Measurements from ENCODE around the gene NEK11.
A peak's percentile ranks its signal among the peaks of the same experiment; 100 is the strongest.

NEK11 gene, protein sequence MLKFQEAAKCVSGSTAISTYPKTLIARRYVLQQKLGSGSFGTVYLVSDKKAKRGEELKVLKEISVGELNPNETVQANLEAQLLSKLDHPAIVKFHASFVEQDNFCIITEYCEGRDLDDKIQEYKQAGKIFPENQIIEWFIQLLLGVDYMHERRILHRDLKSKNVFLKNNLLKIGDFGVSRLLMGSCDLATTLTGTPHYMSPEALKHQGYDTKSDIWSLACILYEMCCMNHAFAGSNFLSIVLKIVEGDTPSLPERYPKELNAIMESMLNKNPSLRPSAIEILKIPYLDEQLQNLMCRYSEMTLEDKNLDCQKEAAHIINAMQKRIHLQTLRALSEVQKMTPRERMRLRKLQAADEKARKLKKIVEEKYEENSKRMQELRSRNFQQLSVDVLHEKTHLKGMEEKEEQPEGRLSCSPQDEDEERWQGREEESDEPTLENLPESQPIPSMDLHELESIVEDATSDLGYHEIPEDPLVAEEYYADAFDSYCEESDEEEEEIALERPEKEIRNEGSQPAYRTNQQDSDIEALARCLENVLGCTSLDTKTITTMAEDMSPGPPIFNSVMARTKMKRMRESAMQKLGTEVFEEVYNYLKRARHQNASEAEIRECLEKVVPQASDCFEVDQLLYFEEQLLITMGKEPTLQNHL

DNA sequence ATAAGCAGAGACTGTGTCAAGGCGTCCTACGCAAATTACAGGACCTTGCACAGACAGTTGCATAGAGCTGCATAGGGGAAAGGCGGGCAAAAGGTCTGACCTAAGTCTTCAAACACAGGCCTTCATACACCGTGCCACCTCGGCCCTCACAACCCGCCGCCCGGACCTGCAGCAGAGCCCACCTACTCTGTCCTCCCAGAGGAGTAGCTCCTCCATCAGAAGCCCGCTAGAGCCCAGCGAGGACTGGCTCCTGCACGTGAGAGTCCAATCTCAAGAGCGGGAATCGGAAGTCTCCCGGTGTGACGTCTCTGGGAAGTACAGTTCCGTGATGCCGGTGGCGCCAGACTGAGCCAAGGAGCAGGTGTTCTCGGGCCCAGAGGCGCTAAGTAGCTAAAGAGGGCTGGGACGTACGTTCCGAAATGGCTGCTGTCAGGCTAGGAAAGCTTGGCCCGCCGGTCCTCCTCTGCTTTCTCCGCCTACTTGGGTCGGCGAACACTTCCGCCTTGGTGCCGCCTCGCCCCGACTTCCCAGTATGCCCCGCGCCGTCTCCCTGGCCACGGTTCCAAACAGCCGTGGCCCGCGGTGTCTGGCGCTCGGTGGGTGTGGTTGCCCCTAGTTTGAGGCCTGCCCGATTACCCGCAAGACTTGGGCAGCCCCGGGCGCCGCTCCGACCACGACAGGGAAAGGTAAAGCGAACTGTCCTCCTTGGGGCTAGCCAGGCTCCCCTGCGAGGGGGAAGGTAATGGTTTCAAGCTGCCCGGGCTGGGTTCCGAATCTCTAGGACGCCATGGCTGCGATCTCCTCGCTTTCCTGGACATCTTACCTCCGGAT, at the start of gene NEK11, which contains the start of gene ASTE1:
TSS of gene NEK11 (plus strand) at position 557 of the 831 bp plus-strand sequence. CDS start 2,832 bp downstream, outside the sequence.
TSS of gene ASTE1 (minus strand) at position 505 of the 831 bp plus-strand sequence. CDS start 1,519 bp downstream, outside the sequence.
- Histone ChIP-seq H3K4me1 (ENCODE audit: control insufficient read depth, insufficient read depth, low read length, unreplicated experiment) (peaks cover 10% of the 10 kb centered on the region), H3K27ac (ENCODE audit: low read depth, low read length) (peak within 1 kb of the TSS; percentile 62), H3K27me3 (ENCODE audit: insufficient read depth, low read length) (no peaks in the 10 kb centered on the region), H3K4me3 (ENCODE audit: low read depth, low read length) (peak within 1 kb of the TSS; percentile 84), H3K79me2 (ENCODE audit: control insufficient read depth, insufficient read depth, low read length, unreplicated experiment) (no peaks in the 10 kb centered on the region), H2AFZ (ENCODE audit: low read length, unreplicated experiment) (peak within 1 kb of the TSS; percentile 88), H3K36me3 (ENCODE audit: insufficient read depth, low read length) (peaks cover 12% of the 10 kb centered on the region; the same call in 1 of the 2 replicates)

DNA sequence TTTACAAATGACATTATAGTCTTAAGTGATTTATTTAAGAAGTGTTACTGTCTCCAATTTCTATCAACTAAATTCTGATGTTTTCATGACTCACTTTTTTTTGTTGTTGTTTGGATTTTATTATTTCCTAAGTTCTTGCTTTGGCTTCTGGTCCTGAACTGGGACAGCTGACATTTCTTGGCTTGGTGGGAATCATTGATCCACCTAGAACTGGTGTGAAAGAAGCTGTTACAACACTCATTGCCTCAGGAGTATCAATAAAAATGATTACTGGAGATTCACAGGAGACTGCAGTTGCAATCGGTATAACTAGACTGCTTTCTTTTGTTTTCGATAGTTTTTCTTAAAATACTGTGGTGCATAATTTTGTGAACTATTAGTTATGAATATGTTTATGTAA, 47.6 kb upstream of the NEK11 start:
- Histone ChIP-seq H3K27me3 (ENCODE audit: insufficient read depth, low read length) (no peaks in the 10 kb centered on the region), H3K27ac (ENCODE audit: low read depth, low read length) (no peak overlapping the region), H3K4me3 (ENCODE audit: low read depth, low read length) (no peak overlapping the region)

DNA sequence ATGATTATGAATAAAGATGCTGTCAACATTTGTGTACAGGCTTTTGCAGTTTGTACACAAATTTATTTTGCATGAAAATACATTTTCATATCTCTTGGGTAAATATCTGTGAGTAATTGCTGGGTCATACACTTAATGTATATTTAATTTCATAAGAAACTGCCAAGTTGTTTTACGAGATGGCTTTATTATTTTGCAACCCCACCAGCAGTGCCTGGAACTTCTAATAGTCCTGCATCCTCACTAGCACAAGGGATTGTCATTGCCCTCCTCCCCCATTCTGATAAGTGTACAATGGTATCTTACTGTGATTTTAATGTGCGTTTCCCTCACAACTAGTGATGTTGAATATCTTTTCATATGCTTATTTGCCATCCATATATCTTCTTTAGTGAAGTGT, 45.2 kb upstream of the NEK11 start:
- Histone ChIP-seq H3K27ac (ENCODE audit: low read depth, low read length) (no peak overlapping the region), H3K79me2 (ENCODE audit: control insufficient read depth, insufficient read depth, low read length, unreplicated experiment) (no peaks in the 10 kb centered on the region), H3K4me3 (ENCODE audit: low read depth, low read length) (no peak overlapping the region), H2AFZ (ENCODE audit: low read length, unreplicated experiment) (no peak overlapping the region), H3K4me1 (ENCODE audit: control insufficient read depth, insufficient read depth, low read length, unreplicated experiment) (peaks cover 13% of the 10 kb centered on the region), H3K36me3 (ENCODE audit: insufficient read depth, low read length) (peaks cover 18% of the 10 kb centered on the region), H3K27me3 (ENCODE audit: insufficient read depth, low read length) (no peaks in the 10 kb centered on the region)

More for the DNA sequence above, 47.6 kb upstream of the NEK11 start:
- Histone ChIP-seq H3K4me1 (ENCODE audit: control insufficient read depth, insufficient read depth, low read length, unreplicated experiment) (peaks cover 13% of the 10 kb centered on the region), H3K79me2 (ENCODE audit: control insufficient read depth, insufficient read depth, low read length, unreplicated experiment) (no peaks in the 10 kb centered on the region), H2AFZ (ENCODE audit: low read length, unreplicated experiment) (no peak overlapping the region), H3K36me3 (ENCODE audit: insufficient read depth, low read length) (peaks cover 14% of the 10 kb centered on the region; the same call in 1 of the 2 replicates)

DNA sequence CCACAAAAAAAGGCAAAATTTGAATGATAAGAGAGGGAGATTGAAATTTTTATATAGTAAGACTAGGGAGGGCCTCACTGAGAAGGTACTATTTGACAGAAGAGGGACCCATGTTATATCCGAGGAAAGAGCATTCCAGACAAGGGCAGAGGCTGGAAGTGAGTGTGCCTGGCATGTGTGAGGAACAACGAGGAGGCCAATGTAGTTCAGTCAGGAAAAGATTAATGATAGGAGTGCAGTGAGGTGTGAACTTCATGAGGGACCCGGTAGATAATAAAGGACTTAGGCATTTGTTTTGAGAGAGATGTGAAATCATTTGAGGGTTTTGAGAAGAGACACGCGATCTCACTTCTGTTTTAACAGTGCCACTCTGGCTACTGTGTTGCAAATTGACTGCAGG, 36.4 kb upstream of the NEK11 start:
- no peak overlapping the region for H2AFZ ChIP-seq (ENCODE audit: low read length, unreplicated experiment)
- peaks cover 9% of the 10 kb centered on the region for H3K36me3 ChIP-seq (ENCODE audit: insufficient read depth, low read length)
- no peaks in the 10 kb centered on the region for H3K79me2 ChIP-seq (ENCODE audit: control insufficient read depth, insufficient read depth, low read length, unreplicated experiment)
- no peaks in the 10 kb centered on the region for H3K4me1 ChIP-seq (ENCODE audit: control insufficient read depth, insufficient read depth, low read length, unreplicated experiment)
- no peaks in the 10 kb centered on the region for H3K27me3 ChIP-seq (ENCODE audit: insufficient read depth, low read length)
- H3K4me3 ChIP-seq (ENCODE audit: low read depth, low read length), result no peak overlapping the region
- no peak overlapping the region for H3K27ac ChIP-seq (ENCODE audit: low read depth, low read length)

DNA sequence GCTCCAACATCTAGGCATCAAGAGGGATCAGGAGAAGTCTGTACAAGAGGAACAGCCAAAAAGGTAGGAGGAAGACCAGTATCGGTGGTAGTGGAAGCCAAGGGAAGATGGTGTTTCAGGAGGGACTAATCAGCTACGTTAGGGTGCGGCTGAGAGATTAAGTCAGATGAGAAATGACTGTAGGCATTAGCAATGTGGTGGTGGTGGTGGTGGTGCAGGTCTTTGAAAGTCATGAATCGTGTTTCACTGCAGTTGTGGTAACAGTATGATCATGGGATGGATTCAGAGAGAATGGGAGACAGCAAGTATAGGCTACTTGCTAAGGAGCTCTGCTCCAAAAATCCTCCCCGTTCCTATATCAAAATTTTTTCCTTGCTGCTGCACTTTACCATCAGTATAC, 35.6 kb upstream of the NEK11 start:
- H3K27ac ChIP-seq (ENCODE audit: low read depth, low read length), result no peak overlapping the region
- H3K79me2 ChIP-seq (ENCODE audit: control insufficient read depth, insufficient read depth, low read length, unreplicated experiment), result no peaks in the 10 kb centered on the region
- H3K4me3 ChIP-seq (ENCODE audit: low read depth, low read length), result no peak overlapping the region
- H3K27me3 ChIP-seq (ENCODE audit: insufficient read depth, low read length), result no peaks in the 10 kb centered on the region
- peaks cover 9% of the 10 kb centered on the region for H3K36me3 ChIP-seq (ENCODE audit: insufficient read depth, low read length)
- H3K4me1 ChIP-seq (ENCODE audit: control insufficient read depth, insufficient read depth, low read length, unreplicated experiment), result no peaks in the 10 kb centered on the region
- no peak overlapping the region for H2AFZ ChIP-seq (ENCODE audit: low read length, unreplicated experiment)

DNA sequence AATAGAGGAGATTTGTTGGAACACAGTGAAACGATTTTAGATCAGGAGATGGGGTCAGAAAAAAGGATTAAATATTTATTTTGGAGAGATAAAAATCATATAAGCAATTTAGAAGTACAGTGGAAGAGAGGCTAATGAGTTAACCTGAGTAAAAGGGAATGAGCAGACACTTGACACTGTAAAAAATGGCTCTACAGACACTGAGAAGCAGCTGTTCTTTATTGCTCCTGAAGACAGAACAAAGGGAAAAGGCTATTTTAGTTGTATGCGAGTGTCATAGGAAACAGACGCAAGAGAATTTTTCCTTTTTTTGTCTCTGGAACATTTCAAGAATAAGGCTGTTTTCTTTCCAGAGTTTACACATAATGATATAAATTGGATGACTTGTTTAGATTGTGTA, 34.3 kb upstream of the NEK11 start:
- Histone ChIP-seq H3K4me3 (ENCODE audit: low read depth, low read length) (no peak overlapping the region), H3K36me3 (ENCODE audit: insufficient read depth, low read length) (peaks cover 16% of the 10 kb centered on the region)

GRCh38 chr3:130997289-130997688, 29.4 kb upstream of the NEK11 start:
- Histone ChIP-seq H3K4me1 (ENCODE audit: control insufficient read depth, insufficient read depth, low read length, unreplicated experiment) (peaks cover 18% of the 10 kb centered on the region), H3K27ac (ENCODE audit: low read depth, low read length) (no peak overlapping the region), H2AFZ (ENCODE audit: low read length, unreplicated experiment) (no peak overlapping the region), H3K4me3 (ENCODE audit: low read depth, low read length) (no peak overlapping the region), H3K27me3 (ENCODE audit: insufficient read depth, low read length) (no peaks in the 10 kb centered on the region), H3K36me3 (ENCODE audit: insufficient read depth, low read length) (peaks cover 19% of the 10 kb centered on the region), H3K79me2 (ENCODE audit: control insufficient read depth, insufficient read depth, low read length, unreplicated experiment) (no peaks in the 10 kb centered on the region)

More for the DNA sequence above, 34.3 kb upstream of the NEK11 start:
- no peaks in the 10 kb centered on the region for H3K79me2 ChIP-seq (ENCODE audit: control insufficient read depth, insufficient read depth, low read length, unreplicated experiment)
- no peak overlapping the region for H3K27ac ChIP-seq (ENCODE audit: low read depth, low read length)
- H2AFZ ChIP-seq (ENCODE audit: low read length, unreplicated experiment), result no peak overlapping the region
- H3K4me1 ChIP-seq (ENCODE audit: control insufficient read depth, insufficient read depth, low read length, unreplicated experiment), result no peaks in the 10 kb centered on the region
- no peaks in the 10 kb centered on the region for H3K27me3 ChIP-seq (ENCODE audit: insufficient read depth, low read length)

- Histone ChIP-seq H3K27ac (ENCODE audit: low read depth, low read length) (no peak overlapping the region), H2AFZ (ENCODE audit: low read length, unreplicated experiment) (no peak overlapping the region), H3K4me1 (ENCODE audit: control insufficient read depth, insufficient read depth, low read length, unreplicated experiment) (peaks cover 33% of the 10 kb centered on the region), H3K79me2 (ENCODE audit: control insufficient read depth, insufficient read depth, low read length, unreplicated experiment) (no peaks in the 10 kb centered on the region), H3K4me3 (ENCODE audit: low read depth, low read length) (no peak overlapping the region), H3K27me3 (ENCODE audit: insufficient read depth, low read length) (no peaks in the 10 kb centered on the region), H3K36me3 (ENCODE audit: insufficient read depth, low read length) (peaks cover 27% of the 10 kb centered on the region)
These were observed 25.6 kb upstream of the NEK11 start for GRCh38 chr3:131001071-131001470.

GRCh38 chr3:131004603-131005002, 22.1 kb upstream of the NEK11 start:
- H2AFZ ChIP-seq (ENCODE audit: low read length, unreplicated experiment), result no peak overlapping the region
- H3K36me3 ChIP-seq (ENCODE audit: insufficient read depth, low read length), result peaks cover 22% of the 10 kb centered on the region
- no peak overlapping the region for H3K4me3 ChIP-seq (ENCODE audit: low read depth, low read length)
- no peaks in the 10 kb centered on the region for H3K79me2 ChIP-seq (ENCODE audit: control insufficient read depth, insufficient read depth, low read length, unreplicated experiment)
- no peak overlapping the region for H3K27ac ChIP-seq (ENCODE audit: low read depth, low read length)
- H3K4me1 ChIP-seq (ENCODE audit: control insufficient read depth, insufficient read depth, low read length, unreplicated experiment), result peaks cover 33% of the 10 kb centered on the region
- no peaks in the 10 kb centered on the region for H3K27me3 ChIP-seq (ENCODE audit: insufficient read depth, low read length)

DNA sequence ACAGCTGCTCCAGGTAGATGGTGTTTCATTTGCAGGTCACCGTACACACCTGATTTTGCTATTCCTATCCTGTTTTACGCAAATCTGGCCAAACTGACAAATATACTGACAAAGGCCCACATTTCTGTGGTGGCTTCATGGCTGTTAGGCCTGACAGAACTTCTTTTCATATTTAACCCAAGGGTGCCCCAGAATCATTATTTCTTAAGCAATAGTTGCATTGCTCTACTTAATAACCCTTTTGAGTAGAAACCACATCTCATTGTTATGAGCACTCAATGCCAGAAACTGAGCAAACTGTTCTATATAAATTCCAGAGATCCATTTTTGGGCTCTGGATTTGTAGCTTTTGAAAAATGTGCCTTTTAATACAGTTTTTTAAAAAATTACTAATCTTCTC, 19.4 kb upstream of the NEK11 start:
- H2AFZ ChIP-seq (ENCODE audit: low read length, unreplicated experiment), result no peak overlapping the region
- H3K79me2 ChIP-seq (ENCODE audit: control insufficient read depth, insufficient read depth, low read length, unreplicated experiment), result no peaks in the 10 kb centered on the region
- no peak overlapping the region for H3K4me3 ChIP-seq (ENCODE audit: low read depth, low read length)
- H3K27ac ChIP-seq (ENCODE audit: low read depth, low read length), result no peak overlapping the region
- H3K27me3 ChIP-seq (ENCODE audit: insufficient read depth, low read length), result no peaks in the 10 kb centered on the region
- H3K4me1 ChIP-seq (ENCODE audit: control insufficient read depth, insufficient read depth, low read length, unreplicated experiment), result peaks cover 16% of the 10 kb centered on the region
- peaks cover 19% of the 10 kb centered on the region for H3K36me3 ChIP-seq (ENCODE audit: insufficient read depth, low read length)
